ENCODE results near the gene HYPK.
A peak's percentile ranks its signal among the peaks of the same experiment; 100 is the strongest.

Gene HYPK, protein sequence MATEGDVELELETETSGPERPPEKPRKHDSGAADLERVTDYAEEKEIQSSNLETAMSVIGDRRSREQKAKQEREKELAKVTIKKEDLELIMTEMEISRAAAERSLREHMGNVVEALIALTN

DNA sequence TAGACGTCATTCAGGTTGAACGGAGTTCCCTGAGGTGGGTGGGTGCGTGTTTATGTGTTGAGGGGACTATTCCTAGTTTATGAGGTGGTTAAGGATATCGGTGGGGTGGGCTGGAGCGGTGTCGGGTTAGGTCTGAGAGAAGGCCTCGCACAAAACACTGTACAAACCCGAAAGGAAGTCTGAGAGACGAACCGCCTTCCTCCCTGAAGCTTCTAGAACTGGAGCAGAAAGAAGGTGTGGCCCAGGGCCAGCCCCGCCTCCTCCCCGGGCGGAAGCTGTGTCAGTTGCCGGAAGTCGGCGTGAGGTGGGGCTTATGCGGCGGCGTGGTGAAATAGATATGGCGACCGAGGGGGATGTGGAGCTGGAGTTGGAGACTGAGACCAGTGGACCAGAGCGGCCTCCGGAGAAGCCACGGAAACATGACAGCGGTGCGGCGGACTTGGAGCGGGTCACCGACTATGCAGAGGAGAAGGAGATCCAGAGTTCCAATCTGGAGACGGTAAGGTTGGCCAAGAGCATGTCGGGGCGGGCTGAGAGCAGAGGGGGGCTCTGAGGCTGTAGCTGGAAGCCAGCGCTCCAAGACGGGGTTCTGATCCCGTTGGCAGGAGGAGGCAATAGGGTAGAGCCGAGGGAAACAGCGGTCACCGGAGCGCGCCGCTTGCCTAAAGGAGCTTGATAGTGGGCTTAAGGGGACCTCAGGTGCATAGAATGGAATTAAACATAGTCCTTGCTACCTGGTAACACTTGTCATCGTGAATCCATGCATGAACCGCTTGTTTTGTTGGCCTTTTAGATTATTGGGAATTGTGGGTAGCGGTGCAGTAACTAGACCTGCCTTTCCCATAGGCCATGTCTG is at the start of gene HYPK:
HYPK (plus strand) TSS at position 314 of the 856 bp plus-strand sequence; CDS start at position 338, 24 bp downstream.
- no peak for DNase-seq (ENCODE audit: low read depth, low spot score)

DNA sequence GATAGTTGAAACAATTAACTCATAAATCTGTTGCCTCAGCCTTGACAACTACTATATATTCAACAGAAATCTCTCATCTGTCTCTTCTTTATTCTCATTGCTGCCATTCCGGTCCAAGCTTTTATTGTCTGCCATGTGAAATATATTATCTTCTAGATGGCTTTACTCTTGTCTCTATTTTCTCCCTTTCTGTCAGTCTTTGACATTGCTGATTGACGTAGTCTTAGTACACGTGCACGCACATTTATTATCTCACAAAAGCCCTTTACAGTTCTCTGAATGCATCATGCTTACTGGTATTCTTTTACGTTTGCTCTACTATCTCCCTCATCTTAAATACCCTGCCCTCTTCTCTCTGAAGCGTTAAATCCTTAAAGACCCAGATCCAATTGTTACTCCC is 48.5 kb upstream of the HYPK start:
- no peak for DNase-seq (ENCODE audit: low read depth, low spot score)

DNA sequence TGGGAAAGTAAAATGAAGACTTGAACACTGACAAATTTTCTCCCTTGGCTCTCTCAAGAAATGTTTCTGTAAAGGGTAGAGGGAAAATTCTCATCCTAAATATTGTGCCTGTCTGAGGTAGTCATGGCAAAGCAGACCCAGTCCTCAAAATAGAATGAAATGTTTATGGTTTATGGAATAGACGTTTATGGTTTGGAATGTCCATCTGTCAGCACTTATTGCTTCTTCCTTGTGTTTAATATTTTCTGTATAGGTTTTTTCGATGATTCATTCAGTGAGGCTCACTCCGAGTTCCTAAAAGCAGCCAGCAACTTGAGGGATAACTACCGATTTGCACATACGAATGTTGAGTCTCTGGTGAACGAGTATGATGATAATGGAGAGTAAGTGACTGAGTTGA is 37.6 kb upstream of the HYPK start:
- no peak for DNase-seq (ENCODE audit: low read depth, low spot score)

DNA sequence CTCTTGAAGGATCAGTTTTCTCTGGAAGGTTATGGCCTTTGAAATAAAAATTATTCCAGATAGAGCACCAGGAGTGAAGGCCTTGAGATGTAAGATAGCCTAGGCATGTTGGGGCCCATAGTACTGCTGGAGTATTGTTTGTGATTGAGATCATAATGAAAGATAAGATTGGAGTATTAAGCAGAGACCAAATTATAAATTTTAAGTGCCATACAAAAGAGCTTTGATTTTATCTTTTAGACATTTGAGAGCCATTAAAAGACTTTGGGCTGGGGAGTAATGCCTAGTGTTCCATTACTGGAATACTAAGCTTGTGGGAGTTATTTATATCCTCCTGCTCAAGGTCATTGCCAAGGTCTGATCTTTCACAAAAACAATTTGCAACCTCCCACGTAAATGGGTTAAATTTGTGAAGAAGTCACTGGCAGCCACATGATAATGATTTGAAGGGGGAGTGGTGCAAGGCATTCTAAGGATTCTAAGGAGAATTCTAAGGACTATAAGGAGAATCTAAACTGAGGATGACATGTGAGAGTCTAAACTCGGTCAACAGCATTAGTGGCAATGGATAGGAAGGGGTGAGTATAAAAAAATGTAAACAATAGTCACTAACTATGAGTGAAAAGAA is 36.5 kb upstream of the HYPK start:
- DNase-seq (ENCODE audit: low read depth, low spot score): no peak

DNA sequence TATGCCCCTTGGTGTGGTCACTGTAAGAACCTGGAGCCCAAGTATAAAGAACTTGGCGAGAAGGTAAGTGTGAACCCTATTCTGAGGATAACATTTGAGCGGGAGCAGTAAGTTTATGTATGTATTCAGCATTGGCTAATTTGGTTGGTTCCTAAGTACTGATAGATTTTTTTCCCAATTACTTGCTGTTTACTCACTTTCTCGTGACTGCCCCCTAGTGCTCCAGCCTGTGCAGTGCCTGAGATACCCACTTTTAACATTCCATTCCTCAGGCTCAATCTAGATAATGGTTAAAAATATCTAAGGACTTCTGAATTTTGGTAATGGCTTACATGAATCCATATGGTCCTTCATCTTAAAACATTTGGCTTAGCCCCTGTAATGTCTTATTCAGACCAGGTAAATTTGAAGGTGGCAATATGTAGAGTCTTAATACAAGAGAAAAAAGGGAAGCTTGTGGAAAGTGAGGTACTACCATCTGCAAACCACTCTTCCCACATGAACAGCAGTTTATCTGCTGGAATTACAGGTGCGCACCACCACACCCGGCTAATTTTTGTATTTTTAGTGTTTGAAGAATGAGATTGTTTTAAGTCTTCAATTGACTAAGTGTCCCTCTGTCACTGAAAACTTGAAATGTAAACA is 30.7 kb upstream of the HYPK start:
- DNase-seq (ENCODE audit: low read depth, low spot score): no peak

GRCh38 chr15:43771816-43772215 is 28.6 kb upstream of the HYPK start:
- DNase-seq (ENCODE audit: low read depth, low spot score): no peak

DNA sequence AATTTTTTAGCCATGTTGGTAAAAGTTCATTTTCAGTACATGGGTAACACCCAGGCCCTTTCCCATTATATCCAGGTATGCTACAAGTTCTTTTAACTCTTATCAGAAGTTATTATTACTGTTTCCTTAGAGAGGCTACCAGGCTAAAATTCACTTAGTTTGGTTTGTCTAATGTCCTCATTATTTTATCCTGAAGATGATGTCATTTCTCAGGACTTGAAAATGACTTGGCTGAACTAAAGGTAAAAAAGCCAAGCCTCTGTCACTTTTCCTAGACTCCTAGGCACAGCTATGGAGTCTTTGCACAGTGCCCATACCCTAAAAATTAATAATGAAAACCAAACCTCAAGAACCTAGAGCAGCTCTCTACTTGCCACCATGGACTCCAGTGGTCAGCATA is 27.8 kb upstream of the HYPK start:
- no peak for DNase-seq (ENCODE audit: low read depth, low spot score)

DNA sequence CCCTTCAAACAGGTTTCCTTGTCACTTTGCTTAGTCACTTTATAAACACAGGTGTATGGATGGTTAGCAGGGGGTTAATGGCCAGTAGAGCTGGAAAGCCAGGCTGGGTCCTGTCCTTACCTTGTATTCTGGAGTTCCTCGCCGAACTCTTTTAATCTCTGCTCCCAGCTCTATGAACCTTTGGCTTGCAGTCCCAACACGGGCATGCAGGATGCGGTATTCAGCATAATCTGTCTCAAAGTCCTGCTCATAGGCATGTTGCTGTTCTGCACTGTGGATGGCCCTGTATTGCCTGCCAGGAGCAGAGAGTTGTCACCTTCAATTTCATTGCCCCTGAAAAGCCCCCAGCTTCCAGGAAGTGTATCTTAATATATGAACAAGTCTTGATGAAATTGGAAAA is 26.3 kb upstream of the HYPK start:
- DNase-seq (ENCODE audit: low read depth, low spot score): no peak

DNA sequence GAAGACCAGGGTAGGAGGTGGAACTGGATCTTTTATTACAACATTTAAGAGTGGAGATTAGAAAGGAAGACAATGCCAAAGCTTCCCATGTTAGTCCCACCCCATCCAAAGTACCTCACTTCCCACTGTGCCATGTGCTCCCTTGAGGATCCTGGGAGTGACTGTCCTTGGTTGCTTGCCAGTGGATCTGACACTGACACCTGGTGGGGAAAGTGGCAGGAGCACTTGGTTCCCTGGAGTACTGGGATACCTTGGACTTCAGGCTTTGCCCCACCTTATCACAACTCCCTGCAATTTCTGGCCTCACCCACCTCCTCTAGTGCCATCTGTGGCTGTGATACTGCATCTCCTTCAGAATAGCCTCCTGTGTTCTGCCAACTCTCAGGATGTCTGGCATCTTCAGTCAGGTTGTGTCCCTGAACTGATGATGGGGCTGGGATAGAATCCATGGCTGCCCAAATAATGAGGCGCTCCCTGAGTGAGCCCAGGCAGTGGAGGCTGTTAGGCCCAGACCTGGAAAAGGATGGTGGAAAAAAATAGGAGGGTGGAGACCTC is 24.9 kb upstream of the HYPK start:
- no peak for DNase-seq (ENCODE audit: low read depth, low spot score)

- DNase-seq (ENCODE audit: low read depth, low spot score): no peak
These were observed 24.2 kb upstream of the HYPK start for GRCh38 chr15:43776101-43776717.

- DNase-seq (ENCODE audit: low read depth, low spot score): no peak
These were observed 23.6 kb upstream of the HYPK start, which contains the start of gene ELL3 for GRCh38 chr15:43776718-43777266. TSS of gene ELL3 (minus strand) at chr15:43776966. CDS start at chr15:43776901, 65 bp downstream.

- no peak for DNase-seq (ENCODE audit: low read depth, low spot score)
These were observed 23.0 kb upstream of the HYPK start for GRCh38 chr15:43777267-43777914.

DNA sequence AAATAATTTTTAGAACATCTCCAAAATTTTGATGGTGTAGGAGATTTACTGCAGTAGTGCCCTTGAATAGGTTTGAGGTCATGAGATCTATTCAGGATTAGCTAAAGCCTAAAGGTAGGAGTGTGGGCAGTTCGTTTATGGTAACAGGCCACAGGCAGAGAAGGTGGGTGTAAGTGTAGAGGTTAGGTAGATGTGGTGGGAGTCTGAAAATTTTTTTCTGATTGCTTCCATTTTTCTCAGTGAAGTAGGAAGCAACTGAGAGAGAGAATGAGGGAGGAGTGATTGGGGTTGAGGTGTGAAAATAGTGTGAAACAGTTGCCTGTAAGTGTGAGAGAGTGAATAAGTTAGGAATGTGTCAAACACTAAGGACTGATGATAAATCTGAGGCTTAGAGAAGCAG is 21.4 kb upstream of the HYPK start:
- no peak for DNase-seq (ENCODE audit: low read depth, low spot score)

GRCh38 chr15:43789409-43789808 is 11.0 kb upstream of the HYPK start:
- DNase-seq (ENCODE audit: low read depth, low spot score): no peak

DNA sequence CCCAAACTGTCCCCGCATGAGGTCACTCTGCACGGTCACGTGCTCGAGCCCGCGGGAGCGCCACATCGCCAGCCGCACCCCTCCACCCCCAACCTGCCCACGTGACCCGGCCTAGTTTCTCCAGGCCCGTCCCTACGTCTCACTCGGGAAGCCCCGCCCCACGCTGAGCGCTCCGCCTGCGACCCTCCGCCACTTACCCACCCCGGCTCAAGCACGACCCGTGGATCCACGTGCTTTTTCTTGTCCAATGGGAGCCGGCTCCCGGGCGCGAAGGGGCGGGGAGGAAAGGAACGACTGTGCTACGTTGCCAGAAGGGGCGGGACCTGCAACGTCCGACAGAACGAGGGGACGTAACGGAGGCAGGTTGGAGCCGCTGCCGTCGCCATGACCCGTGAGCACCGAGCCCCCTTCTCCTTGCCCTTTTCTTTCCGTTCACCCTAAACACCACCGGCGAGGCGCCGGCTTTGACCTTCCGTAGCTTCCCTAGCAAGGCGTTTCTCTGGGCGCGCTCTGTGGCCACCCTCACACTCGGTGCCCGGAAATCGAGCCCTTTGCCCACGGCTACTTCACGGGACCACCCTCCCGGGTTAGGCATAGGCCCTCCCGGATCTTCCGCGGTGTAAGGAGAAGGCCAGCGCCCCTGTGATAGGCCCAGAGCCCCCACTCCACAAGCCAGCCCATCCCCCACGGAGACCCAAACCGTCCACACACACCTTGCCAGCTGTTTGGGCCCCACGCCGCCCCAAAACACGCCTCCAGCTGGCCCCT is 8.2 kb upstream of the HYPK start, which contains the start of gene SERF2:
SERF2 (plus strand) TSS at position 328 of the 768 bp plus-strand sequence; CDS start at position 385, 57 bp downstream.
- DNase-seq (ENCODE audit: low read depth, low spot score): peak; percentile 90

DNA sequence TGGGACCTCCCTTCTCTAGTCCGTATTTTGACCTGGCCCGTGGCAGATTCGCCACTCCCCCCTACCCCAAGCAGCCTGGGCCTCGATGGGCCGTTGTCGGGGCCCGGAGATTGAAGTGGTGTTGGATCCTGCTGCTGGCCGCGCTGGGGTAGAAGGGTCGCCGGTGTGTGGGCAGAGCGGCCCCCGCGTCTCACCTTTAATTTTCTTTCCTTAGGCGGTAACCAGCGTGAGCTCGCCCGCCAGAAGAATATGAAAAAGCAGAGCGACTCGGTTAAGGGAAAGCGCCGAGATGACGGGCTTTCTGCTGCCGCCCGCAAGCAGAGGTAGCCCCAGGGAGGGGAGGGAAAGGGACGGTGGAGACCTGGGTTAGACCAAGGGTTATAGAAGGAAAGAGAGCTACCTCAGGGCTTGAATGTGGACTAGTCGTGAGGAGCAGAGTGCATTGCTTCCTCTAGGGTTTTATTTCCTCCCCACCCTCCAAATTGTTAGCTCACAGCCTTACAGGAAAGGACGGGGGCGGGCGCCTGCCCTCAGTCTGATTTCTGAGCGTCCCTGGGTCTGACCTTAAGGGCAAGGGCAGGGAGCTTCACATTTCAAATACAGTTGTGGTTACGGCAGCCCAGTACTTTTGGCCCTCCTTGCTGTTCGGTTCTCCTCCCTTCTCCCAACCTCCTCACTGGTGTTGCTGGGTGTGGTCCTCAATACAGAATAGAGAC is 7.5 kb upstream of the HYPK start:
- DNase-seq (ENCODE audit: low read depth, low spot score): no peak

GRCh38 chr15:43793647-43794046 is 6.8 kb upstream of the HYPK start:
- DNase-seq (ENCODE audit: low read depth, low spot score): no peak

DNA sequence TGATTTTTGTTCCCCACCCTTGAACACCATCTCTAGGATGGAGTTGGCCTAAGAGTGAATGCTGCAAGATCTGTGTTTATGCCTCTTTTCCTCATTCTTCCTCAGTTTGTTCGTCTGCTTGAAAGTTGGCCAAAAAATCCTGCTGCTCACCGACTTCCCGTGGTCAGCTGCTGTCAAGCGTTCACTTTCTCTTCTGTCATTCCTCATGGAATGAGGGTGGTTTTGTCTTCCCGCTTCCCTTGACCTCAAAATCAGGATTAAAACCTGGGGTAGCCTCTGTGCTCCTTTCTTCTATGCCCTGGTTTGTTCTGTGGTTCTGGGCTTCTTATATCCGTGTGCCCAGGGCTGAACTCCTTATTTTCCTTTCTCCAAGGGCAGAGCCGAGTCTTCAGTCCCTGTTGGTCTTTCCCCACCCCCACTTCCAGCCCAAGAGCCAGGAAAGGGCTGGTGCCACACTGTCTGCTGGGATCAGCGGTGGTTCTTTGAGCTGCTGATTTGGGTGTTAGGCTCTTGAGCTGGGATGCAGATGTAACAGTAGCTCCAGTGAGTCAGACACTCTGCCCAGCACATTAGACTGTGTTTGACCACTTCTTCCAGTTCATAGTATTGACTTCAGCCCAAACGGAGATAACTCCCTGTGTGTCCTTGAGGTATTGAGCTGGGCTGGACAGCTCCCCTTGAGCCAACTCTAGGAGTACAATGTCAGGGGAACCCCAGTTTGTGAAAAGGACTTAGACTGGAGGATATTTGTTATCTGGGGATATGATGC is 5.9 kb upstream of the HYPK start:
- DNase-seq (ENCODE audit: low read depth, low spot score): no peak

All from iPS DF 19.7 (cell line).